ENCODE measurements around the gene TRPV4. TPM values are rescaled to one million over a fixed set of nuclear protein-coding genes. Genes with fewer than 3 reads are reported as not detected.

The TRPV4 gene
- total and polyA plus RNA-seq, 7 experiments from 2014 or later, result 0.81 TPM; not detected in 6

DNA sequence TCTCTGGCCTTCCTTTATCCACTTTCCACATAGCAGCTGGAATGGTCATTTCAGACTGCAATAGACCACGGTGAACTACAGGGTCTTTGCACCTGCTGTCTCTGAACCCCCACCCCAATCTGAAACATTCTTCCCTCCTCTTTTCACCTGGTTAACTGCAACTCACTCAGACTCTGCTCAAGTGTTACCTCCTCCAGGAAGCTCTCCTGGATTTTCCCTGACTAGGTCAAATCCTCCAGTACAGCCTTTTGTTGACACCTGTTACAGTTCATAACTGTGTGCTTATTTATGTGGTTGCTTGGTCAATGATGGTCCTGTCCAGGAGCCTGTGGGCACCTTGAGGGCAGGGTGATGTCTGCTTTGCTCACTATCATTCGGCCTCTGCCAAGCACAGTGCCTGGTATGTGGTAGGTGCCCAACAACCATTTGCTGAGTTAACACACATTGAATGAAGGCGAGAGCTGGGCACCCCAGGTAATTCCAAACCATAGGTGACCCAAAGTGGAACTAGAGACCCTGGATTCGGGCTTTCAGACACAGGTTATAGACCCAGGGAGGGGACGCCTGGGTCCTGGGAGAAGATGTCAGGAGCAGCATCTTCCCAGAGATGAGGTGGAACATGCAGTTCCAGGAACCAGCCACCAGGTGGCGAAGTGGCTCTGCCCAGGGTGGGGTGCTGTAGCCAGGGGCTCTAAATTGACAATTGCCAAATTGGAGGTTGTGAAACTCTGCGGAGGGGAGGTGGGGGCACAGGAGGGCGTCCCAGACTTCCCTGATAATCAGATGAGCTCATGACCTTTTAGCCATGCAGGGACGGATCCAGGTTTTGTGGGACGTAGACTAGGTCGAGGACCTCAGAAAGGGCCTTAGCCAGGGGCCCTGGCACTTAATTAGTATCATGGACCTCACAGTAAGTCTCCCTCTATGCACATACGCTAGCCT lies 28.1 kb downstream of the TRPV4 start:
- no peak overlapping the region for H3K4me3 ChIP-seq (ENCODE audit: low read length)
- H3K36me3 Mint-ChIP-seq, result no peaks in the 10 kb centered on the region
- H3K27ac Mint-ChIP-seq, result peak overlapping the region in 2 of 9 donors; percentile 58 to 74
- ChIA-PET CTCF (interaction anchor here (0.5 to 2.8 kb wide), 14 partner anchors 10 to 352 kb away, joined by 3 to 14 read pairs (median 3); partner anchors contain the start of gene GLTP), POLR2A (interaction anchor here (0.6 to 1.1 kb wide), 3 partner anchors 15 to 186 kb away, joined by 3 to 5 read pairs (median 5); no protein-coding TSS in a partner anchor)
- no peak overlapping the region for H3K27ac ChIP-seq (ENCODE audit: low read depth, low read length)
- H3K4me1 ChIP-seq (ENCODE audit: control insufficient read depth in 2 of 2, insufficient read depth in 2 of 2, low read length in 2 of 2), result no peaks in the 10 kb centered on the region
- no peaks in the 10 kb centered on the region for H3K9me3 ChIP-seq (ENCODE audit: control insufficient read depth in 2 of 3, low read length in 3 of 3)
- no peaks in the 10 kb centered on the region for H3K9me3 Mint-ChIP-seq
- intact Hi-C loops (cut with micrococcal nuclease), result loop anchor here (1.0 to 5.0 kb wide), 4 partner anchors 40 to 297 kb away; partner anchors contain the start of gene GLTP (in 2 of the 2)
- no peaks in the 10 kb centered on the region for H3K36me3 ChIP-seq (ENCODE audit: control insufficient read depth in 2 of 3, insufficient read depth in 3 of 3, low read length in 3 of 3)
- H3K4me1 Mint-ChIP-seq, result peaks cover 0 to 2% (median 0%) of the 10 kb centered on the region in 7 donors
- DNase-seq (peak; percentile 44 to 73 (median 55)), ATAC-seq (peak; percentile 90)
- no peaks in the 10 kb centered on the region for H3K27me3 ChIP-seq (ENCODE audit: control insufficient read depth in 2 of 2, insufficient read depth in 2 of 2, low read length in 2 of 2)
- no peak overlapping the region for H3K4me3 Mint-ChIP-seq
- H3K27me3 Mint-ChIP-seq, result peaks cover 0 to 4% (median 0%) of the 10 kb centered on the region in 5 donors

DNA sequence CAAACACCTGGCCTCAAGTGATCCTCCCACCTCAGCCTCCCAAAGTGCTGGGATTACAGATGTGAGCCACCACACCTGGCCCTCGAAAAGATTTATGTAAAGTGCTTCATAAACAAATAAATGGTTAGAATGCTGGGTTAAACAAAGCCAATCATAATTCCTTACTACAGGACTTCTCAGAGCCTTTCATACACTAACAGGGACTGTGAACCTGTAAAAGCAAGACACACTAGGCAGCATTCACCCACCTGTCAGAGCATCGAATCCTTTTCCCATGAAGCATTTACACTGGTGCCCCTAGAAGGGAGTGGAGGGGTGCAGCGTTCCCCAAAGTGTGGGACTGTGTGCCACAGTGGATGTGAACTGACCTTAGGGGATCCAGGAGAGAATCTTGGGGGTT lies 29.5 kb downstream of the TRPV4 start:
- H3K36me3 Mint-ChIP-seq, result no peaks in the 10 kb centered on the region
- Histone ChIP-seq H3K36me3 (ENCODE audit: control insufficient read depth in 2 of 3, insufficient read depth in 3 of 3, low read length in 3 of 3) (no peaks in the 10 kb centered on the region), H3K9me3 (ENCODE audit: control insufficient read depth in 2 of 3, low read length in 3 of 3) (no peaks in the 10 kb centered on the region), H3K4me3 (ENCODE audit: low read length) (no peak overlapping the region), H3K27ac (ENCODE audit: low read depth, low read length) (no peak overlapping the region), H3K27me3 (ENCODE audit: control insufficient read depth in 2 of 2, insufficient read depth in 2 of 2, low read length in 2 of 2) (no peaks in the 10 kb centered on the region), H3K4me1 (ENCODE audit: control insufficient read depth in 2 of 2, insufficient read depth in 2 of 2, low read length in 2 of 2) (no peaks in the 10 kb centered on the region)
- intact Hi-C loops (cut with micrococcal nuclease), result no loop called here
- H3K4me3 Mint-ChIP-seq, result no peak overlapping the region
- peaks cover 0 to 2% (median 0%) of the 10 kb centered on the region in 7 donors for H3K4me1 Mint-ChIP-seq
- POLR2A ChIA-PET, result no interaction called here
- no peak for ATAC-seq
- no peak overlapping the region for H3K27ac Mint-ChIP-seq
- no peak for DNase-seq
- peaks cover 0 to 4% (median 0%) of the 10 kb centered on the region in 5 donors for H3K27me3 Mint-ChIP-seq
- no peaks in the 10 kb centered on the region for H3K9me3 Mint-ChIP-seq
- CTCF ChIA-PET, result interaction anchor here (0.9 to 2.8 kb wide), 4 partner anchors 42 to 82 kb away, joined by 3 to 14 read pairs (median 4); no protein-coding TSS in a partner anchor

DNA sequence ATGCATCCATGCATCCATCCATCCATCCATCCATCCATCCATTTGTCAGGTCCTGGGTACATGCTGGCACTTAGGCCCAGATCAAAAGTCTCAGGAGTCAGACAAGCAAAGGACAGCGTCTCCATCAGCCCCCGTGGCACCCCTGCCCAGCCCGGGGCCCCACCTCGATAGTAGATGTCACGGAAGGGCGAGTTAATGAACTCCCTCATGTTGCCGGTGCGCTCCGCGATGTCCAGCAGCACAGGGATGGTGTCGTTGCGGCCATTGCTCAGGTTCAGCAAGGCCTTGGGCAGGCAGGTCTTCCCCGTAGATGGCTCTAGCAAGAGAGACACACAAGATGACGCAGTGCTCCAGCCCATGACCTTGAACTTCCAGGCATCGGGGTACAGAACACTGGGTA lies 30.4 kb downstream of the TRPV4 start:
- Mint-ChIP-seq H3K27ac (no peak overlapping the region), H3K4me1 (peaks cover 0 to 6% (median 0%) of the 10 kb centered on the region in 7 donors), H3K4me3 (no peak overlapping the region), H3K36me3 (no peaks in the 10 kb centered on the region), H3K9me3 (no peaks in the 10 kb centered on the region), H3K27me3 (peaks cover 0 to 8% (median 0%) of the 10 kb centered on the region in 5 donors)
- ChIA-PET CTCF (no interaction called here), POLR2A (interaction anchor here (0.5 kb wide), 1 partner anchor 80 kb away, joined by 3 read pairs; no protein-coding TSS in a partner anchor)
- no peaks in the 10 kb centered on the region for H3K27me3 ChIP-seq (ENCODE audit: control insufficient read depth in 2 of 2, insufficient read depth in 2 of 2, low read length in 2 of 2)
- no peaks in the 10 kb centered on the region for H3K36me3 ChIP-seq (ENCODE audit: control insufficient read depth in 2 of 3, insufficient read depth in 3 of 3, low read length in 3 of 3)
- intact Hi-C loops (cut with micrococcal nuclease), result no loop called here
- H3K9me3 ChIP-seq (ENCODE audit: control insufficient read depth in 2 of 3, low read length in 3 of 3), result no peaks in the 10 kb centered on the region
- ATAC-seq (no peak), DNase-seq (no peak)
- H3K4me1 ChIP-seq (ENCODE audit: control insufficient read depth in 2 of 2, insufficient read depth in 2 of 2, low read length in 2 of 2), result no peaks in the 10 kb centered on the region
- no peak overlapping the region for H3K27ac ChIP-seq (ENCODE audit: low read depth, low read length)
- H3K4me3 ChIP-seq (ENCODE audit: low read length), result no peak overlapping the region

DNA sequence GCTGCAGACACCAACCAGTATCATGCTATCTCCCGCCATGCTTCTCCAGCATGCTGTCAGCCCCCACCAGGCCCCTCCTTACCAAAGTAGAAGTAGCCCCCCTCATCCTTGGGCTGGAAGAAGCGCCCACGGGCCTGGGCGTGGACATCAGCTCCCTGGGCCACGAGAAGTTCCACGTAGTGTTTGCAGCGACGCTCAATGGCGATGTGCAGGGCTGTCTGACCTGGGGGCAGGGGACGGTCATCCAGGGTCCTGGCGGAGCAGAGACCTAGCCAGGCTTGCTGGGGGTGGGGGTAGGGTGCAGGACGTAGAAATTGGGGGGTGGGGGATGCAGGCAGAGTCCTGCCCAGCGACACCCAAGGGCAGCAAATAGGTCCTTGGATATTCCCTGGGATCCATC lies 32.7 kb downstream of the TRPV4 start:
- H3K27ac ChIP-seq (ENCODE audit: low read depth, low read length), result no peak overlapping the region
- no peaks in the 10 kb centered on the region for H3K4me1 ChIP-seq (ENCODE audit: control insufficient read depth in 2 of 2, insufficient read depth in 2 of 2, low read length in 2 of 2)
- Mint-ChIP-seq H3K4me1 (peaks cover 0 to 6% (median 0%) of the 10 kb centered on the region in 7 donors), H3K4me3 (no peak overlapping the region), H3K9me3 (no peaks in the 10 kb centered on the region), H3K27ac (no peak overlapping the region), H3K27me3 (peaks cover 0 to 8% (median 0%) of the 10 kb centered on the region in 5 donors), H3K36me3 (no peaks in the 10 kb centered on the region)
- CTCF ChIA-PET, result no interaction called here
- ATAC-seq (no peak), DNase-seq (no peak)
- intact Hi-C loops (cut with micrococcal nuclease), result no loop called here
- H3K27me3 ChIP-seq (ENCODE audit: control insufficient read depth in 2 of 2, insufficient read depth in 2 of 2, low read length in 2 of 2), result no peaks in the 10 kb centered on the region
- POLR2A ChIA-PET, result no interaction called here
- no peaks in the 10 kb centered on the region for H3K9me3 ChIP-seq (ENCODE audit: control insufficient read depth in 2 of 3, low read length in 3 of 3)
- H3K36me3 ChIP-seq (ENCODE audit: control insufficient read depth in 2 of 3, insufficient read depth in 3 of 3, low read length in 3 of 3), result no peaks in the 10 kb centered on the region
- no peak overlapping the region for H3K4me3 ChIP-seq (ENCODE audit: low read length)

DNA sequence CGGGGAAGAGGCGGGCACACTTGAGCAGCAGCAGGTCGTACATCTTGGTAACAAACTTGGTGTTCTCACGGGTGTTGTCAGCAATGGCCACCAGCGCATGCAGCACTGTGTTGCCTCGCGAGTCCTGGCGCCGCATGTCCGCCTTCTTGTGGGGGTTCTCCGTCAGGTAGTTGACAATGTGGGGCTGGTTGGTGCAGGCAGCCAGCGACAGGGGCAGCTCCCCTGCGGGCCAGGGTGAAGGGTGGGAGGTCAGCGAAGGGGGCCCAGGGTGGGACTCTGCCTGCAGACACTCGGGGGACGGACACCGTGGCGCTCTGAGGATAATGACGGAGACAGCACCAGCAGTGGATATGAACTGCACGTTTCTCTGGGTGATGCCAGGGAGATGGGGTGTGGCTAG lies 34.5 kb downstream of the TRPV4 start:
- Mint-ChIP-seq H3K4me3 (no peak overlapping the region), H3K36me3 (no peaks in the 10 kb centered on the region), H3K4me1 (peaks cover 0 to 3% (median 0%) of the 10 kb centered on the region in 7 donors), H3K27me3 (peaks cover 0 to 5% (median 4%) of the 10 kb centered on the region in 5 donors), H3K9me3 (peaks cover 0 to 2% (median 0%) of the 10 kb centered on the region in 11 donors), H3K27ac (no peak overlapping the region)
- DNase-seq, result no peak
- Histone ChIP-seq H3K4me1 (ENCODE audit: control insufficient read depth in 2 of 2, insufficient read depth in 2 of 2, low read length in 2 of 2) (no peaks in the 10 kb centered on the region), H3K27me3 (ENCODE audit: control insufficient read depth in 2 of 2, insufficient read depth in 2 of 2, low read length in 2 of 2) (no peaks in the 10 kb centered on the region), H3K36me3 (ENCODE audit: control insufficient read depth in 2 of 3, insufficient read depth in 3 of 3, low read length in 3 of 3) (no peaks in the 10 kb centered on the region), H3K9me3 (ENCODE audit: control insufficient read depth in 2 of 3, low read length in 3 of 3) (no peaks in the 10 kb centered on the region), H3K27ac (ENCODE audit: low read depth, low read length) (no peak overlapping the region), H3K4me3 (ENCODE audit: low read length) (no peak overlapping the region)
- intact Hi-C loops (cut with micrococcal nuclease), result no loop called here
- ChIA-PET CTCF (no interaction called here), POLR2A (no interaction called here)
- ATAC-seq, result no peak

DNA sequence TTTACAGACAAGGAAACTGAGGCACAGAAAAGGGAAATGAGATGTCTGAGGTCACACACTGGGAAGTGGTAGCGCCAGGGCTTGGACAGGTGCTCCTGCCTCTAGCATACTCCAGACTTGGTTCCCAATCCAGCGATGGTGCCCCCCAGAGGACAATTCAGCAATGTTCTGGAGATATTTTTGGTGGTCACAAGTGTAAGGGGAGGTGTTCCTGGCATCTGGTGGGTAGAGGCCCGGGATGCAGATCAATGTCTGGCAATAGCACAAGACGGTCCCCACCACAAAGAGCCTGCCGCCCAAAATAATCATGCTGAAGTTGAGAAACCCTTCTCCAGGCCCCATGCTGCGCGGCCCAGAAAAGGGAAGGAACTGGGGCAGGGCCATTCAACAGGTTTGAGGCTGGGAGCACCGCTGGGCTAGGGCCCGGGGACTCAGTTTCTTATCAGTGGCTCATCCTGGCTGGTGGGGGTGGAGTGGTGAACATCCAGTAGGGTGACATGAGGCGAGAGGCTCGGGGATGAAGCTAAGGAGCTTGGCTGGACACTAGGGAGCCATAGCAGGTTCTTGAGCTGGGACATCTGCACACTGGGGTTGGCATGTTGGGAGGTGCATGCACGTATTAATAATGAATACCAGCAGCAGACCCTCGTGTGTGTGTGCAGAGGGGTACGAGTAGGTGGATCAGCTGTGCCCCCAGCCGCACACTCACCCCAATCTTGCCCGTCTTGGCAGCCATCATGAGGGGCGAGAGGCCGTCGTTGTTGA lies 35.1 kb downstream of the TRPV4 start:
- Mint-ChIP-seq H3K27ac (no peak overlapping the region), H3K9me3 (peaks cover 0 to 2% (median 0%) of the 10 kb centered on the region in 11 donors), H3K27me3 (peaks cover 0 to 10% (median 4%) of the 10 kb centered on the region in 5 donors), H3K4me3 (no peak overlapping the region), H3K4me1 (peaks cover 0 to 3% (median 0%) of the 10 kb centered on the region in 7 donors), H3K36me3 (no peaks in the 10 kb centered on the region)
- DNase-seq, result no peak
- Histone ChIP-seq H3K4me3 (ENCODE audit: low read length) (no peak overlapping the region), H3K9me3 (ENCODE audit: control insufficient read depth in 2 of 3, low read length in 3 of 3) (no peaks in the 10 kb centered on the region), H3K27ac (ENCODE audit: low read depth, low read length) (no peak overlapping the region), H3K4me1 (ENCODE audit: control insufficient read depth in 2 of 2, insufficient read depth in 2 of 2, low read length in 2 of 2) (no peaks in the 10 kb centered on the region), H3K36me3 (ENCODE audit: control insufficient read depth in 2 of 3, insufficient read depth in 3 of 3, low read length in 3 of 3) (no peaks in the 10 kb centered on the region), H3K27me3 (ENCODE audit: control insufficient read depth in 2 of 2, insufficient read depth in 2 of 2, low read length in 2 of 2) (no peaks in the 10 kb centered on the region)
- peak; percentile 38 for ATAC-seq
- intact Hi-C loops (cut with micrococcal nuclease), result no loop called here
- CTCF ChIA-PET, result no interaction called here
- POLR2A ChIA-PET, result no interaction called here

All from naive thymus-derived CD4-positive, alpha-beta T cell (primary cell).